HG03280 (cell line): ENCODE data around the gene DPY30.

Experiments
- ATAC-seq: cut with Tn5 transposase; IDR thresholded peaks from one replicate; pipeline ENCODE4 v1.9.1; 2021; ENCODE audit warnings: mild to moderate bottlenecking, moderate library complexity; ENCODE audit not compliant: unreplicated experiment

DPY30 gene

DNA sequence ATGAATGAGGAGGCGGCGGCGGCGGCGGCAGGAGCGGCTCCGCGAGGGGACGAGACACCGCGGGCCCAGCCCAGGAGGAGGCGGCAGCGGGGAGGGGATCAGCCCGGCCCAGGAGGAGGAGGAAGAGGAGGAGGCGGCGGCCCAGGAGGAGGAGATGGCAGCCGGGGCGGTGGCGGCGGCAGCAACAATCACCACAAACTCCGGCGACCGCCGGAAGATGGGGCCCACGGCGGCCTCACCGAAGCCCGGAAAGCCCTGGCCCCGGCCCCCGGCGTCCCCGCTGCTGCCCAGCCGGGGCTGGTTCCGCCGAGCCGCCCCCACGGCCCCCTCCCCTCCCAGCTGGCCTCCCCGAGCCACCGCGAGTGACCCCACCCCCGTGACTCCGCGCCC lies 29.3 kb downstream of the DPY30 start:
- ATAC-seq, result peak; percentile 51

DNA sequence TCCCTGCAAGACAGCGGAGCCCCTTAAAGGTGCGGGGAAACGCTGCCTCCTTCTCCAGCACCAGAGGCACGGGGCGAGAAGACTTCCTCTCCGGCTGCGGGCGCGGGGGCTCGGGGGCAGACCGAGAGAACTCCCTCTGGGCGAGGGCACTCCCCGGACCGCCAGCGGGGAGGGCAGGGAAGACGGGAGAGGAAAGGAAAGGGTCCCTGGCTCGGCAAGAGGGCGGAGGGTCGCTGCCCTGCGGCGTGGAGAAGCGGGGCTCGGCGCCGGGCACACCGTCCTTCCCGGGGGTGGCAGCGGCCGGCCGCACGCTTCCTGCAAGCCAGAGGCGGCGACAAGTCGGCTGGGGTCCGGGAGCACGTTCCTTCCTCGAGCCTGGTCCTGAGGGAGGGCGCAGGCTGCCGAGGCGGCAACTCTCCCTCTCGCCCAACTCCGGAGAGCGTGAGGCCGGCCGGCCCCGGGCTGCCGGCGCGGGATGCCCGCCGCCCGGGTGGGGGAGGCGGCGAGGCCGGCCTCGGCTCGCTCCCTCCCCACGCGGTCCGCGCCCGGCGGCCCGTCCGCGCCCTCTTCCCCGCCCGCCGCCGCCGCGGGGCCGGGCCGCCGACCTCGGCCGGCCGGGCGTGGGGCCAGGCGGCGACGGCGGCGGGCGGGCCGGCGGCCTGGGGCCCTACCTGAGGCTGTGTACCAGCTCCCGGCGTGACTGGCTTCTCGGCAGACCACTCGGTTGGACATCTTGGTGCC lies 29.9 kb downstream of the DPY30 start:
- ATAC-seq, result peak; percentile 26

DNA sequence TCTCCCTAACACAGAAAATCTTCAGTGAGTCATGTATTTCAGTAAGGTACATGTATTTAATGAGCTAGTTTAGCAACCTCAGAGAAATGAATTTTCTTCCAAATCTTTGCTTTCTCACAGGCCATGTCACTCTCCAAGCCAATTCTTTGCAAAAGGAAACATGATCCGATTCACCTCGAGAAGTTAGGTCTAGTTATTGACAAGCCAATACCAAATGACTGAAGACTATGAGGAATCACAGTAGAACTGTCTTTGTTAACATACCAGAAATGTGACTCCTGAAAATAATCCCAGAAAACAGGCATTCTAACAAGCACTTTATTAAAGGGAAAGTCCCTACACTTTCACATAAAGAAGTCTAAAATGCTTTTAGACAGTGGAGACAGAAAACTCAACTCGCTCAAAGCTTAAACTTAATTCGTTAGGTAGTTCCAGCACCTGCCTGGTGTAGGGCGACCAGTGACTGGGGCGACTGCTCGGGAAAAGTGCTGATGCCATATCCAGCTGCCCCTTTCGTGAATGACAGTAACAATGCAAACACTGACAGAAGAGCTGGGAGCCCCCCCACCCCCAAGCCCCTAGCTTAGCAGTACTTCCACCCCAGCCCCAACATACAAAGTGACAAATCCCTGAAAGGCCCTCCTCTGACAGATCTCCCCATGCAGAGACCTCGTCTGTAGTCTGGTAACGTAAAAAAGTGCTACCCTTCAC lies 30.6 kb downstream of the DPY30 start:
- ATAC-seq, result no peak

DNA sequence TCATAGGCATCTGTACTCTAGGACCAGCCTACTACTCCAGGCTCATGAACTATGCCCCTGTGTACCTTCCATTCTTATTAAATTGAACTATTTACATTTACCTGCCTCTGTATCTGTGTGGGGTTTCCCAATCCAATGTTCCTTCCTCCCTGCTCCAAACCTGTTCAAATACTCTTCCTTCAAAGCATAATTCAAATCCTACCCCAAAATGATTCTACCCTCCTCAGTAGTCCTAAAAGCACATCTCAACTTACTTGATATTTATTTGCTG lies 32.5 kb downstream of the DPY30 start:
- no peak for ATAC-seq

DNA sequence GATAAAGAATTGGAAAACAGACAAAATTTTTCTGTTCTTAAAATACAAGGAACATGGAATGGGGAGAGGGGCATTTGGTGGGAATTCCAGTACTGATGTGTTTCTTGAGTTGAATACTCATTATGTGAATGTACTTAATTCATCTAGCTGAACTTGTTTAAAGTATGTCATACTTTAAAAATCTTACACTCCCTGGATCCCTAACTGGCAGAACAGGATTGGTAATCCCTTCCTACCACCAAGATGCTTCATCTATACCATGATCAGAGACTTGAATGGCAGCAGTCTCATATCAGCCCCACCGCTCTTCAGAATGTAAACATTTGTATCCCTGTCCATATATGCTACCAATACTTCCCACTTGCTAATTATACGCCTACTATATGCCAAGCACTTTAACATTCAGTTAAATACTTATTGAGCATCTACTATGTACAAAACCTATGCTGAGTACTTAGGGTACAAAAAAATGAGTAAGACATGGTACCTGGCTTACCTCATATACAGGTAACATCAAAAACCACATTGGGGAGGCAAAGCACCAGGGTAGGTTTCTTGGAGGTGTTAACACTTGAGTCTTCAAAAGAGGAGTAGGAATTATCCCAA lies 34.1 kb downstream of the DPY30 start:
- ATAC-seq, result no peak

DNA sequence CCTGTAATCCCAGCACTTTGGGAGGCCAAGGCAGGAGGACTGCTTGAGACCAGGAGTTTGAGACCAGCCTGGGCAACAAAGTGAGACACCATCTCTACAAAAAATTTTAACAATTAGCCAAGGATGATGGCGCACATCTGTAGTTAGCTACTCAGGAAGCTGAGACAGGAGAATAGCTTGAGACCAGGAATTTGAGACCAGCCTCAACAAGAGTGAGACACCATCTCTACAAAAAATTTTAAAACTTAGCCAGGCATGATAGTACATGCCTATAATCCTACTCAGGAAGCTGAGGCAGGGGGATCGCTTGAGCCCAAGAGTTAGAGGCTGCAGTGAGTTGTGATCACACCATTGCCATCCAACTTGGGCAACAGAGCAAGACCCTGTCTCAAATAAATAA lies 35.8 kb downstream of the DPY30 start:
- no peak for ATAC-seq

DNA sequence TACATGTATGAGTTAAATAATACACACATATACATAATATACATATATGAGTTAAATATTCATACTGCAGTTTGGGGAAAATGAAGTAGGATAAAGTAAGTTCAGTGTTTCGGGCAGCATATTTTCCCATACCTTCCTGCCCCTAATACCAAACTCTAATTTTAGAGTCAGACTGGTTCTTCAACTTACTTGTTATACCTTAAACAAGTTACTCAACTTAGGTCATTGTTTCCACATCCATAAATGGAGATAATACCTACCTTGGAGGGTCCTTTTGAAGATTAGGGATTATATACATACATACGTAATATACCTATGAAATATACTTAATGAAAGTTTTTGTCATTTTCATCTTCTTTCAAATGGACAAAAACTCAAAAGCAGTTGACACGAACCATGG lies 37.2 kb downstream of the DPY30 start:
- no peak for ATAC-seq

DNA sequence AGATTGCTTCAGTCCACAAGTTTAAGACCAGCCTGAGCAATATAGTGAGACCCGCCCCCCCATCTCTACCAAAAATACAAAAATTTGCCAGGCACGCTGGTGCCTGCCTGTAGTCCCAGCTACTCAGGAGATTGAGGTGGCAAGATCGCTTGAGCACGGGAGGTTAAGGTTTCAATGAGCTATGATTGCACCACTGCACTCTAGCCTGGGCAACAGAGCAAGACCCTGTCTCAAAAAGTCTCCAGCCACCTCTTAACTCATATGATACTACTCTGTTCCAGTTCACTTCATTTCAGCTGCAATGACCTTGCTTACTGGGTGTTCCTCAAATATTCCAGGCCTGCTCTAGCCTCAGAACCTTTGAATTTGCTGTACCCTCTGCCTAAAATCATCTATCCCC lies 40.2 kb downstream of the DPY30 start:
- ATAC-seq, result no peak

DNA sequence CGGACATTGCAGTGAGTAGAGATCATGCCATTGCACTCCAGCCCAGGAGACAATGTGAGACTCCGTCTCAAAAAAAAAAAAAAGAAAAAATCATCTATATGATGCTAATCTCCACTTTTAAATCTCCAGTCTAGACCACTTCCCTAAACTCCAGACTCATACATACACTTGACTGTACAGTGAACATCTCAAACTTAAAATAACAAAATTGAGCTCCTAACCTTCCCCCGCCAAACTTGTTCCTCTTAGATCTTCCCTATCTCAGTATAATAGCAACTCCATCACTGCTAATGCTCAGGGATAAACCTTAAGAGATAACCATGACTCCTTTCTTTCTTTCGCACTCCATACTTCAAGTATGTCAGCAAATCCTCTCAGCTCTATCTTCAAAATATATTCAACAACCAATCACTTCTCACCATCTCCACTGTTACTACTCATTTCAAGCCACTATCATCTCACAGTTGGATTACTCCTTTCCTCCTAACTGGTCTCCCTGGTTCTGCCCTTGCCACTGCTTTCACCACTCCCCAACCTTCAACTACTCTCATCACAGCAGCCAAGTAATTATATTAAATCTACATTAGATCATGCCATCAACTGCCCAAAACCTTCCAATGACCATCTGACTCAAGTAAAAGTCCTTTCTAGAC lies 40.7 kb downstream of the DPY30 start:
- ATAC-seq, result no peak

DNA sequence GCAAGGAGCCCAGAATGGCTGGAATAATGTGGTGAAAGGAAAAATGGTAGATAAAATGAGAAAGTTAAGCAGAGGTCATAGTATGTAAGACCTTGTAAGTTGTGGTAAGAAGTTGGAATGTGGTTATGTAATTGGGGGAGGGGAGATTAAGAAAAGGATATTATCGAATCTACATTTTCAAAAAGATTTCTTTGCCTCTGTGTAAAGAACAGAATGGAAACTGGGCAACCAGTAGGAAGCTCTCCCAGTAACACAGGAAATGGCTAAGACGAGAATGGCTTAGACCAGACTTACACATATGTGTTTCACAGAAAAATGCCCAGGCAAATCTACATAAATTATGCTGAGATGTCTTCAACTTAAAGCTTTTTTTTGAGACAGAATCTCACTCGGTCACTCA lies 42.0 kb downstream of the DPY30 start:
- ATAC-seq, result no peak

DNA sequence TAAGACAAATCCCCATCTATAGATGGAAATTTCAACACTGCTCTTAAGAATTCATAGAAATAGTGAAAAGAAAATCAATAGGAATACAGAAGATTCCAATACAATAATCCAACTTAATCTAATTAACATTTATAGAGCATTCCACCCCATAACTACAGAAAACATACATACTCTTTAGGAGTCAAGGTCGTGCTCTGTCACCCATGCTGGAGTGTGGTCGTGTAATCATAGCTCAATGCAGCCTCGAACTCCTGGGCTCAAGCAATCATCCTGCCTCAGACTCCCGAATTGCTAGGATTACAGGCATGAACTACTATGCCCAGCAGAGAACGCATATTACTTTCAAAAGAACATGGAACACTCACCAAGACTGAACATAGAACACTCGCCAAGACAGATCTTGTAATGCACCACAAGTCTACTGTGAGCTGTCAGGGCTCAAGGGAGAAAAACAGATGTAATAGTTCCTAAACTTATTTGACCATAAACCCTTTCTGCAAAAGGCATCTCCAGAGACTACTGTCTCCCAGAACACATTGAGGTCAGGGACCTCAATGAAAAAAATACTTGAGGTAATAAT lies 42.9 kb downstream of the DPY30 start:
- no peak for ATAC-seq

DNA sequence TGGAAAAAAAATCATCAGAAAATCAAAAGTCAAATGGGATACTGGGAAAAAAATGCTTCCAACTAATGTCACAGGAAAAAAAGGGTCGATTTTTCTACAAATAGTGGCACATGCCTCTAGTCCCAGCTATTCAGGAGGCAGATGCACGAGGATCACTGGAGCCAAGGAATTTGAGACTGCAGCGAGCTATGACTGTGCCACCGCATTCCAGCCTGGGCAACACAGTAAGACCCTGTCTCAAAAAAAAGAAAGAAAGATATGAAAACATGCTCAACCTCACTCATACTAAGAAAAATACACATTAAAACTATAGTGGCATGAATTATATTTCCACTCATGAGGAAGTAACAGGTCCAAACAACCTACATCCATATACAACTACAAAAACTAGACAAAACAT lies 46.7 kb downstream of the DPY30 start:
- no peak for ATAC-seq

DNA sequence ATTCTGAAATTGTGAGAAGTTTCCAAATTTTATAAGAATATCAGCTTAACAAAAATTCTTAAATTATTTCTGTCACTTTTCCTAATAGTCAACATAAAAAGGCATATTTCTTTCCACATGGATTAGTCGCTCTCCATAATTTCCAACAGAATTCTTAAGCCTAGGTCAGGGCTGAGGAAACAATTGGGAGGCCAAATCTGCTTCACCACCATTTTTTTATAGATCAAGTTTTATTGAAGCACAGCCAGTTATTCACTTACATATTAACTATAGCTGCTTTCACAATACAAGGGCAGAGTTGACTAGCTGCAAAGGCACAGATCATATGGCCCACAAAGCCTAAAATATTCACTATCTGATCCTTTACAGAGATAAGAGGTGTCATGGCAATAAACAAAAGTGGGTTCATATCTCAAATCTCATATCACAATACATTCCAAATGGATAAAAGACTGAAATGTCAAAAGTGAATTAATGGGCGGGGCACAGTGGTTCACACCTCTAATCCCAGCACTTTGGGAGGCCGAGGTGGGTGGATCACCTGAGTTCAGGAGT lies 47.5 kb downstream of the DPY30 start:
- no peak for ATAC-seq

DNA sequence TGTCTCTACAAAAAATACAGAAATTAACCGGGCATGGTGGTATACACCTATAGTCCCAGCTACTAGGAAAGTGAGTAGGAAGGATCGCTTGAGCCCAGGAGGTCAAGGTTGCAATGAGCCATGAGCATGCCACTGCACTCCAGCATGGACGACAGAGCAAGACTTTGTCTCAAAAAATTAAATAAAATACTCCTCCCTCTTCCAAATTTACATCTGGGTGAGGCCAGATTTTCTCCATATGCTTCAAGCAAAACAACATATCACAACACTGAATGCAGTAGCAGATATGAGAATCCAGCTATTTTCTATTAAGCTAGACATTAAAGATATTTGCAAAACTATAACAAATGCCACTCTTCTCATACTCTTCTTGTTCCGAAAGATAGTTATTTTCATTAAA lies 49.7 kb downstream of the DPY30 start:
- ATAC-seq, result no peak

DNA sequence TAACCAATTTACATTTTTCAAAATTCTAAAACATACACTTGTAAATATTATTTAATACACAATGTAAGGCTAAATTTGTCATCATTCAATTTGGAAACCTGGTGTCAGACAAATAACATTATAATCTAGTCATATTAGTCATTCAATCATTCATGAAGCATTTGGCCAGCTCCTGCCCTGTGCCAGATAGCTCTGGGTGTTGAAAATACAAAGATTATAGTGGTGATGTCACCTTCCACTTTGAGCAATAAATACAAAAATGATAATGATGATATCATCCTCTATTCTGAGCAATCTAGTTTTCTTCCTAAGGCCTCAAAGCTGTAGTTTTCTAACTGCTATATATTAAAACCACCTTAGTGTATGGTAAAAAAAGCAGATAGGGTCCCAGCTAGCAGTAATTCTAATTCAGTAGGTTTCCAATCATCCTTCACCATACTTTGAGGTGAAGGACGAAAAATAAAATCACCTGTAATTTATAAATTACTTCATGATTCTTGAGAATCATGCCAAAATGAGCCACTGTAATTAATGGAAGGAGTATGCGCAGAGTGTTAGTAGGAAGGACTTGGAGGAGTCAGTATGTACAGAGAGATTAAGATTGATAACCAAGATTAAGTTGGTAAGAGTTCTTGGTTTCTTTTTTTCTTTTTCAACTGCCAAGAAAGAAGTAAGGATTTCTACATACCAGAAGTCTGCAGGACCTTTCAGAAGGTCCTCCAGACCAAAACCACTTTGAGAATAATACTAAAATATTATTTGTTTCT lies 52.0 kb downstream of the DPY30 start:
- ATAC-seq, result no peak

DNA sequence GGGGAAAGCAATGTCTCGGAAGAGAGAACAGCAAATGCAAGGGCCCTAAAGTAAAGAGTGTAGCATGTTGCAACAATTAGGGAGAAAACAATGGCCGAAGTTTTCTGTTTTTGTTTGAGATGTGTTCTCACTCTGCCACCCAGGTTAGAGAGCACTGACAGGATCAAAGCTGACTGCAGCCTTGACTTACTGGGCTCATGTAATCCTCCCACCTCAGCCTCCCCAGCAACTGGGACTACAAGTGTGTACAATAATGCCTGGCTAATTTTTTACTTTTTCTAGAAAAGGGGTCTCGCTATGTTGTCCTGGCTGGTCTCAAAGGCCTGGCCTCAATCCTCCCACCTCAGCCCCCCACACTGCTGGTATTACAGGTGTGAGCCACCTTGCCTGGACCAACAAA lies 52.7 kb downstream of the DPY30 start:
- ATAC-seq, result no peak

DNA sequence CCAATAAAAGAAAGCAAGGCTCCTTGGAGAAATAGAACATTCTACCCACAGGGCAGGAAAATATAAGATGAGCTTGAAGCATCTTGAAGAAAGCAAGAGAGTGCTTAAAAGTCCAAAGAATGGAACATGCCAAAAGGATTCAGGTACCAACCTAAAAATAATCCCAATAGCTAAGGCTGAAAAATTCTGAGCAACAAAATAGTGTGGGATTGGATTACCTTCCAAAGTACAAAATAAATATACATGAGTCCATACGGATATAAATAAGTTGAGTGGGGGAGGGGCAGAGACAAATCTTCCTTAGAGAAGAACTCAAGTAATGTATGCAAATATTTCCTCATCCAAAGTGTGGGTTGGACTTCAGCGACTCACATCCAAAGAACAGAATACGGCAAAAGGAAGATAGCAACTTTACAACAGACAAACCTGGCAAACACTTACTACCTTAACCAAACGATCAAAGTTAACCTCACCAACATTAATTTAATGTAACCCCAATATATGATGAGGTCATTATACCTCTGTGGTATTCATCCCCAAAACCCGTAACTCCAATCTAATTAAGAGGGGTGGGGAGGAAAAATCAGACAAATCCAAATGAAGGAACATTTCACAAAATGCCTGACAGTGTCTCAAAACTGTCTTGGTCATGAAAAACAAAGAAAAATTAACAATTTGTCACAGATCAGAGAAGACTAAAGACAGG lies 55.7 kb downstream of the DPY30 start:
- no peak for ATAC-seq

DNA sequence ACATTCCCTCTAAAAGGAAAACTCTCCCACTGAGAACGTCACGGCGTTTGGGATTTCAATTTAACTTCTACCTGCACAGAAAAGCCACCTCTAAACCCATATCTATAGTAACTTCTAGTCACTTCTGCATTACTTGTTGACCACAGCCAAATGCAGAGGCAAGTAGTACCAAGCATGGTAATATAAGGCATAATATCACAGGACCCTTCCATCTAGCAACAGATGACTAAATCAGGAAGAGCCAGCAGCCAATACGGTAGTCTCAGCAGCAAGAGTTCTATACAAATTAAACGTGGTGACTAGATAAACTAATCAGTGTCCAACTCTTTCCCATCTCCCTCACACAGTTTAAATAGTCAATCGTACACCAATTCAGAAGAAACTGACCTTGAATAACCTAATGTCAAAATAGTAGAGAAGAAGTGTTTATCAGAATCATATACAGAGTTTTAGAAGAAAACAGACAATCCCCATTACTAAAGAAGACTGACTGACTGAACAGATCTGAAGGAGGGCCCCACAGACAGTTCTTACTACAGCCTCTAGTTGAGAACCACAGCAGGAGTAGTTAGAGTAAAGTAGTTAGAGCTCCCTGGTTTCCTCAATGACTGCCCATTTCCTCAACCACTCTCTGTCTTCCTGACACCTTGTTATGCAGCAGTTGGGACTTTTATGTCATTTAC lies 58.8 kb downstream of the DPY30 start:
- peak; percentile 98 for ATAC-seq

DNA sequence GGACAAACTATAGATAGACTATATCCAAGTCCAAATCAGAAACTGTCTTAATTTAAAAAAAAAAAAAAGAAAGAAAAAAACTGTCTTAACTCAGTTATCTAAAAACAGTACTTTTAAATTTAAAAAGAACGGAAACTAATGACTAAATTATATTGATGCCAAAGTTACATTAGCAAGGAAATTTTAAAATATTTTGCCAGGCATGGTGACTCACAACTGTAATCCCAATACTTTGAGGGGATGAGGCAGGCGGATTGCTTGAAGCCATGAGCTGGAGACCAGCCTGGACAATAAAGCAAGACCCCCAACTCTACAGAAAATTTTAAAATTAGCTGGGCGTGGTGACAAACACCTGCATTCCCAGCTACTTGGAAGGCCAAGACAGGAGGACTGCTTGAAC lies 59.6 kb downstream of the DPY30 start:
- ATAC-seq, result no peak
